T-helper 2 cell treated with Interferon-gamma antibody and Interleukin-4, amounts not matched to agents 100 ng/mL and 5 ng/mL, for 36 hours (primary cell): ENCODE data around the gene GALNT10. TPM values are rescaled to one million over a fixed set of nuclear protein-coding genes. Genes with fewer than 3 reads are reported as not detected.

Experiments used
- intact Hi-C: fragments of 100-400 bp; cut with micrococcal nuclease; formaldehyde crosslinking; loops from one replicate; pipeline ENCODE4 v1.15.1; 2023
- total RNA-seq: library from RNA; stranded (reverse); gene quantifications from 2 replicates; pipeline ENCODE4 v1.2.3, GENCODE V29; 2022

Gene GALNT10
- total RNA-seq, 1 donor from 2014 or later, result 38.4 TPM

DNA sequence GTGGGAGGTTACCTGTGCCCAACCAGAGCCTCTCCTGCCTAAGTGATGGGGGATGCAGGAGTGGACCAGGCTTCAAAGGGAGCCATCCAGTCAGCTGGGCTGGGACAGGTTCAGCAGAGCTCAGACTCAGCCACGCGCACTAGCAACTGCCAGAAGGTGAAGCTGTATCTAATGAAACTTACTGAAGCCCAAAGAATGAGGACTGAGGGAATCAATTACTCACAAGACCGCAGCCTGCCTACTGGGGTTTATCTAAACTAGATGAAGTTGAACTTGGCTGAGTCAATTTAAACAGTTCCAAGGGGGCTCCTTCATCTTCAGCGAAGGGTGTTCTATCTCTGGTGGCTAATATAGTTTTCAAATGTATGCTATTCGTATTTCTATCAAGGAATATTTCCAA is 276.1 kb downstream of the GALNT10 start:
- intact Hi-C loops, result loop anchor here (1.0 to 5.0 kb wide), 2 partner anchors 144 to 394 kb away; no protein-coding TSS in a partner anchor

GRCh38 chr5:154467655-154468354 is 277.3 kb downstream of the GALNT10 start:
- intact Hi-C loops, result loop anchor here (1.0 to 5.0 kb wide), 2 partner anchors 142 to 396 kb away; no protein-coding TSS in a partner anchor

DNA sequence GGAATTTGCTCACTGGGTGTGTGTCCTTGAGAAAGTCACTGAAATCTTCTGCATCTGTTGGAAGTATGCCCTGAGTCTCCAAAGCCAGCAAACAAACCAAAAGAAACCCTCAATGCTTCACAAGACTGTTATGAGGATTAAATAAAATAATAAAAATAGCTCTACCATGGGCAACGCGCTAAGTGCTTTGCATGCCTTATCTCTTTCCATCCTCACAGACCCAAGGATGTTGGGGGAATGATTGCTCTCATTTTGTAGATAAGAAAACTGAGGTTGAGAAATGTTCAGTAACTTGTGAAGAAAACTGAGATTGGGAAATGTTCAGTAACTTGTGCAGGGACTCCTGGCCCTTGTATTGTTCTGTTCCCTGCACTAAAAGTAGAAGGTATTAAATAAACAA is 279.6 kb downstream of the GALNT10 start:
- intact Hi-C loops, result loop anchor here (2.0 kb wide), 1 partner anchor 15 kb away; no protein-coding TSS in a partner anchor

Other genes with a start within 250 kb of the GALNT10 start
- 21.2 and 23.1 TPM in 2 replicates for gene FAM114A2, start 151.8 kb upstream of the GALNT10 start, total RNA-seq
- gene MFAP3, start 151.8 kb upstream of the GALNT10 start, total RNA-seq, result 24.7 and 25.0 TPM in 2 replicates